Testis (tissue), 3 donors: ENCODE data around the gene ELP2. TPM values are rescaled to one million over a fixed set of nuclear protein-coding genes. Genes with fewer than 3 reads are reported as not detected.

Experiments
- DNase-seq: peaks from one replicate; pipeline ENCODE4 v3.0.0-alpha.2; 2019
- H3K27ac ChIP-seq, 2 donors: fragments of 200-600 bp; sonication (generic); one replicate each; pipeline ENCODE4 v1.5.1; 2019
- H3K27me3 ChIP-seq: fragments of 200-600 bp; sonication (generic); one replicate; pipeline ENCODE4 v1.5.1; 2019
- H3K36me3 ChIP-seq: fragments of 200-600 bp; sonication (generic); one replicate; pipeline ENCODE4 v1.5.1; 2017; ENCODE audit warnings: low read depth; ENCODE audit errors: missing control alignments
- H3K4me1 ChIP-seq: fragments of 200-600 bp; sonication (generic); one replicate; pipeline ENCODE4 v1.5.1; 2019
- H3K4me3 ChIP-seq, 2 donors: fragments of 200-600 bp; sonication (generic); one replicate each; pipeline ENCODE4 v1.5.1; 2017 to 2019
- H3K9me3 ChIP-seq: fragments of 200-600 bp; sonication (generic); one replicate; pipeline ENCODE4 v1.5.1; 2017
- CTCF ChIP-seq, 3 experiments: fragments of 450-650 bp in 2 of 3; fragments of 200-600 bp in 1 of 3; sonication (generic) in 1 of 3; IDR thresholded peaks; one replicate each; pipeline ENCODE4 v1.5.1; 2016 to 2019; ENCODE audit warnings: antibody characterized with exemption in 3 of 3, mild to moderate bottlenecking in 2 of 3, moderate library complexity in 1 of 3
- POLR2A ChIP-seq: fragments of 450-650 bp; IDR thresholded peaks from one replicate; pipeline ENCODE4 v1.6.1; 2017; ENCODE audit warnings: antibody characterized with exemption, mild to moderate bottlenecking, moderate library complexity
- WGBS, 2 donors: methylation state at CpG; one replicate each; pipeline ENCODE4 v1.1.5; 2018; 5-methylcytosine and 5-hydroxymethylcytosine counted together
- intact Hi-C: fragments of 100-400 bp; cut with DNase I; formaldehyde crosslinking; loops from one replicate; pipeline ENCODE4 v1.15.1; 2023; ENCODE audit warnings: low total_unique reads
- polyA plus RNA-seq: library from polyadenylated mRNA; stranded (reverse); fragments of 350-450 nt; fragmentation: Illumina TruSeq; extraction: RNeasy Lipid Tissue Mini Kit (QIAGEN cat#74804); gene quantifications from one replicate; pipeline ENCODE4 v1.2.3, GENCODE V29; 2014; ENCODE audit warnings: low read depth, low replicate concordance; ENCODE audit not compliant: insufficient read depth
- total RNA-seq, 2 donors: library from RNA; depleted of rRNA; stranded (reverse); fragments of >200 nt; gene quantifications; one replicate each; pipeline ENCODE4 v1.2.3, GENCODE V29; 2016

ELP2 gene
- total and polyA plus RNA-seq, 3 donors from 2014 or later, result 81.0 to 95.2 (median 94.8) TPM

GRCh38 chr18:36169938-36170337 is 40.2 kb downstream of the ELP2 start:
- TF ChIP-seq POLR2A, result no peak
- no peak for TF ChIP-seq CTCF (IDR thresholded peaks at IDR 0.05)
- H3K4me3 ChIP-seq, result no peak overlapping the region
- no peaks in the 10 kb centered on the region for H3K9me3 ChIP-seq
- H3K36me3 ChIP-seq, result no peaks in the 10 kb centered on the region
- H3K27me3 ChIP-seq, result no peaks in the 10 kb centered on the region
- no peak overlapping the region for H3K27ac ChIP-seq
- 84 to 87% methylated on average over 5 of the region's 5 CpGs for WGBS, 2 donors
- DNase-seq, result no peak
- H3K4me1 ChIP-seq, result no peaks in the 10 kb centered on the region
- intact Hi-C loops, result no loop called here

GRCh38 chr18:36175481-36175880 is 45.8 kb downstream of the ELP2 start:
- no peak for DNase-seq
- Histone ChIP-seq H3K4me1 (peaks cover 11% of the 10 kb centered on the region), H3K4me3 (no peak overlapping the region), H3K36me3 (no peaks in the 10 kb centered on the region), H3K9me3 (no peaks in the 10 kb centered on the region), H3K27me3 (no peaks in the 10 kb centered on the region), H3K27ac (no peak overlapping the region)
- intact Hi-C loops, result no loop called here
- WGBS, 2 donors, result 88 to 89% methylated on average over 1 of the region's 1 CpG
- TF ChIP-seq CTCF (IDR thresholded peaks at IDR 0.05), result no peak
- no peak for TF ChIP-seq POLR2A

- no peaks in the 10 kb centered on the region for H3K9me3 ChIP-seq
- H3K36me3 ChIP-seq, result no peaks in the 10 kb centered on the region
- peaks cover 11% of the 10 kb centered on the region for H3K4me1 ChIP-seq
- H3K27ac ChIP-seq, result no peak overlapping the region
- intact Hi-C loops, result no loop called here
- TF ChIP-seq CTCF (IDR thresholded peaks at IDR 0.05) (no peak), POLR2A (no peak)
- H3K4me3 ChIP-seq, result no peak overlapping the region
- WGBS, 2 donors, result 91 to 100% methylated on average over 2 of the region's 2 CpGs
- H3K27me3 ChIP-seq, result no peaks in the 10 kb centered on the region
- DNase-seq, result no peak
Observed at GRCh38 chr18:36176177-36176584, 46.5 kb downstream of the ELP2 start.

GRCh38 chr18:36176711-36177110 is 47.0 kb downstream of the ELP2 start:
- H3K27ac ChIP-seq, result no peak overlapping the region
- no peaks in the 10 kb centered on the region for H3K36me3 ChIP-seq
- peaks cover 11% of the 10 kb centered on the region for H3K4me1 ChIP-seq
- H3K27me3 ChIP-seq, result no peaks in the 10 kb centered on the region
- H3K9me3 ChIP-seq, result no peaks in the 10 kb centered on the region
- intact Hi-C loops, result no loop called here
- DNase-seq, result no peak
- 89 to 95% methylated on average over 9 of the region's 9 CpGs for WGBS, 2 donors
- TF ChIP-seq CTCF (IDR thresholded peaks at IDR 0.05) (no peak), POLR2A (no peak)
- H3K4me3 ChIP-seq, result no peak overlapping the region

GRCh38 chr18:36177913-36178312 is 48.2 kb downstream of the ELP2 start:
- H3K27me3 ChIP-seq, result no peaks in the 10 kb centered on the region
- H3K4me1 ChIP-seq, result peaks cover 11% of the 10 kb centered on the region
- no peak overlapping the region for H3K27ac ChIP-seq
- no peak for TF ChIP-seq CTCF (IDR thresholded peaks at IDR 0.05)
- TF ChIP-seq POLR2A, result no peak
- no peaks in the 10 kb centered on the region for H3K9me3 ChIP-seq
- no peak overlapping the region for H3K4me3 ChIP-seq
- H3K36me3 ChIP-seq, result no peaks in the 10 kb centered on the region
- intact Hi-C loops, result no loop called here
- WGBS, 2 donors, result 34 to 43% methylated on average over 3 of the region's 3 CpGs
- DNase-seq, result no peak
